Peyer's patch (tissue), 4 donors: ENCODE measurements around the gene MTG1.

Experiments used
- POLR2A ChIP-seq, 2 donors: fragments of 450-650 bp; IDR thresholded peaks; one replicate each; pipeline ENCODE4 v1.5.1; 2017; ENCODE audit warnings: antibody characterized with exemption in 2 of 2, mild to moderate bottlenecking in 2 of 2, moderate library complexity in 2 of 2
- TF ChIP-seq, protein P1 (sequence below), 6 experiments: fragments of 450-650 bp in 4 of 6; fragments of 200-600 bp in 2 of 6; sonication (generic) in 1 of 6; IDR thresholded peaks; one replicate each; pipeline ENCODE4 v1.5.1; 2017 to 2019; ENCODE audit warnings: antibody characterized with exemption in 6 of 6, mild to moderate bottlenecking in 3 of 6, moderate library complexity in 1 of 6

DNA sequence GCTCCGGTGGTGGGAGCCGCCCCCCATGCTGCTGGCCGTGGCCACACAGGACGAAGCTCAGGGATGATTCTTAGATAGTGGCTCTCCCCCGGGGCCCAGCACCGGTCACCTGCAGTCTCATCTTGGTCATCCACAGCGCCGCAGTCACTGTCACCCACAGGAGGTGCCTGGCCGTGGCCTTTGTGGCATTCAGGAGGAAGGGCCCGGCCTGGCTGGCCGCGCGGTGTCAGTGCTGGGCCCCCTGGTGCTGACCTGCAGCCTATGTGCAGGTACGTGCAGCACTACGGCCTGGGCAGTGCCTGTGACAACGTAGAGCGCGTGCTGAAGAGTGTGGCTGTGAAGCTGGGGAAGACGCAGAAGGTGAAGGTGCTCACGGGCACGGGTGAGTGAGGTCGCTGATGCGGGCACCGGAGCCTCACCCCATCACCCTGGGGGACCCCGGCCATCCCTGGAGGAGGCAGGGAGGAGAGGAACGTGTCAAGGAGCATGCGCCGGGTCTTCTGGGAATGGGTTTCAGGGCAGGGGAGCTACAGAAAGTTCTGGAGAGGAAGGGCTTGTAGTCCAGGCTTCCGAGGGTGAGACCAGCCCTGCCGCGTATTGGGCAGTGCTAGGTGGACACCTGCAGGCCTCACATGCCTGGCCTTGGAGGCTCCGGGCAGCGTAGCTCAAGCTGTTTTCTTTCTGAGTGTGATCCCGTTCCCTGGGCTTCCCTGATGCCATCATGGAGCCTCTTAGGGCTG, 25.4 kb downstream of the MTG1 start:
- TF ChIP-seq POLR2A (IDR thresholded peaks at IDR 0.05): no peak
- TF ChIP-seq, protein P1, sequence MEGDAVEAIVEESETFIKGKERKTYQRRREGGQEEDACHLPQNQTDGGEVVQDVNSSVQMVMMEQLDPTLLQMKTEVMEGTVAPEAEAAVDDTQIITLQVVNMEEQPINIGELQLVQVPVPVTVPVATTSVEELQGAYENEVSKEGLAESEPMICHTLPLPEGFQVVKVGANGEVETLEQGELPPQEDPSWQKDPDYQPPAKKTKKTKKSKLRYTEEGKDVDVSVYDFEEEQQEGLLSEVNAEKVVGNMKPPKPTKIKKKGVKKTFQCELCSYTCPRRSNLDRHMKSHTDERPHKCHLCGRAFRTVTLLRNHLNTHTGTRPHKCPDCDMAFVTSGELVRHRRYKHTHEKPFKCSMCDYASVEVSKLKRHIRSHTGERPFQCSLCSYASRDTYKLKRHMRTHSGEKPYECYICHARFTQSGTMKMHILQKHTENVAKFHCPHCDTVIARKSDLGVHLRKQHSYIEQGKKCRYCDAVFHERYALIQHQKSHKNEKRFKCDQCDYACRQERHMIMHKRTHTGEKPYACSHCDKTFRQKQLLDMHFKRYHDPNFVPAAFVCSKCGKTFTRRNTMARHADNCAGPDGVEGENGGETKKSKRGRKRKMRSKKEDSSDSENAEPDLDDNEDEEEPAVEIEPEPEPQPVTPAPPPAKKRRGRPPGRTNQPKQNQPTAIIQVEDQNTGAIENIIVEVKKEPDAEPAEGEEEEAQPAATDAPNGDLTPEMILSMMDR (IDR thresholded peaks at IDR 0.05): no peak
